22Rv1 (cell line): ENCODE measurements around the gene DPP6.

ENCODE experiments used
- H3K27ac ChIP-seq: fragments of 450-650 bp; 2 replicates; pipeline ENCODE4 v1.5.1; 2017
- CTCF ChIP-seq: fragments of 450-650 bp; IDR thresholded peaks from 2 replicates; pipeline ENCODE4 v1.5.1; 2017; ENCODE audit warnings: mild to moderate bottlenecking
- ZFX ChIP-seq: fragments of 450-650 bp; IDR thresholded peaks from 2 replicates; pipeline ENCODE4 v1.6.1; 2017; ENCODE audit warnings: antibody characterized with exemption, borderline replicate concordance

Gene DPP6

GRCh38 chr7:154865984-154866685 is 813.9 kb downstream of the DPP6 start:
- TF ChIP-seq CTCF (no peak), ZFX (no peak)
- no peak overlapping the region for H3K27ac ChIP-seq

GRCh38 chr7:154867068-154867467 is 814.9 kb downstream of the DPP6 start:
- no peak overlapping the region for H3K27ac ChIP-seq
- TF ChIP-seq ZFX (no peak), CTCF (no peak)

GRCh38 chr7:154868921-154869320 is 816.7 kb downstream of the DPP6 start:
- H3K27ac ChIP-seq, result no peak overlapping the region
- no peak for TF ChIP-seq ZFX
- no peak for TF ChIP-seq CTCF

GRCh38 chr7:154869436-154869835 is 817.2 kb downstream of the DPP6 start:
- TF ChIP-seq CTCF, result no peak
- no peak for TF ChIP-seq ZFX
- no peak overlapping the region for H3K27ac ChIP-seq

- no peak for TF ChIP-seq ZFX
- no peak for TF ChIP-seq CTCF
- H3K27ac ChIP-seq, result no peak overlapping the region
These were observed 819.3 kb downstream of the DPP6 start for GRCh38 chr7:154871507-154871906.

- no peak for TF ChIP-seq ZFX
- no peak for TF ChIP-seq CTCF
- H3K27ac ChIP-seq, result no peak overlapping the region
These were observed 819.9 kb downstream of the DPP6 start for GRCh38 chr7:154871928-154872750.
